ENCODE results near the gene AFAP1L2. TPM values are rescaled to one million over a fixed set of nuclear protein-coding genes. Genes with fewer than 3 reads are reported as not detected.

The AFAP1L2 gene
- total RNA-seq, 1 donor from 2014 or later = 3.9 TPM

DNA sequence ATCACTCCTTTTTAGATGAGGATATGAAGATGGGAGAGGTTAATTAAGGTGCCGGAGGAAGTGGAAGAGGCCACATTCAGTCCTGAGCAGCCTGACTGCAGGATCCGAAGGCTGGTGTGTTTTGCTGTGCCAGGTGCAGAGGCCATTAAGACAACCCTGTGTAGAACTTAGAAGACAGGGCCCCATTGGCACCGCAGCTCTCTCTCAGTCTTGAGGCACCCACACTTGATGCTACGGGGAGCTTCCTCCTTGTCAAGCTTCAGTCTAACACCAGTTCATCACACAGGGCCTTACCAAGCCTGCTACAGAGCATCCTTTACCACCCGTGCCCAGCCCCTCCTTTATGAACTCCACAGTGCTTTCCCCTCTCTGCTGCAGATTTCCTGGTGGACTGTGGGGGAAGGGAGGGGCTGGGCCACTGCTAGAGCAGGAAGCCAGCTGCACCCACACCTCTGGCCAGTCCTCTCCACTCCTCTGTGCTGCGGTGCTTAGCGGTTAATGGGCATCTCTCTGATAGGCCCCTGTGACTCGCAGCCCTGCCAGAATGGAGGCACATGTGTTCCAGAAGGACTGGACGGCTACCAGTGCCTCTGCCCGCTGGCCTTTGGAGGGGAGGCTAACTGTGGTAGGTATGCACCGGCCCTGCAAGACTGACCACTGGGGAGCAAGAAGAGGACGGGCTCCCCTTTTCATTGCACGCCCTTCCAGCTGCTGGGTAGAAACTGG lies 119.8 kb downstream of the AFAP1L2 start:
- DNase-seq (ENCODE audit: low spot score) = peak; percentile 68
- intact Hi-C loops (cut with DNase I) = no loop called here

DNA sequence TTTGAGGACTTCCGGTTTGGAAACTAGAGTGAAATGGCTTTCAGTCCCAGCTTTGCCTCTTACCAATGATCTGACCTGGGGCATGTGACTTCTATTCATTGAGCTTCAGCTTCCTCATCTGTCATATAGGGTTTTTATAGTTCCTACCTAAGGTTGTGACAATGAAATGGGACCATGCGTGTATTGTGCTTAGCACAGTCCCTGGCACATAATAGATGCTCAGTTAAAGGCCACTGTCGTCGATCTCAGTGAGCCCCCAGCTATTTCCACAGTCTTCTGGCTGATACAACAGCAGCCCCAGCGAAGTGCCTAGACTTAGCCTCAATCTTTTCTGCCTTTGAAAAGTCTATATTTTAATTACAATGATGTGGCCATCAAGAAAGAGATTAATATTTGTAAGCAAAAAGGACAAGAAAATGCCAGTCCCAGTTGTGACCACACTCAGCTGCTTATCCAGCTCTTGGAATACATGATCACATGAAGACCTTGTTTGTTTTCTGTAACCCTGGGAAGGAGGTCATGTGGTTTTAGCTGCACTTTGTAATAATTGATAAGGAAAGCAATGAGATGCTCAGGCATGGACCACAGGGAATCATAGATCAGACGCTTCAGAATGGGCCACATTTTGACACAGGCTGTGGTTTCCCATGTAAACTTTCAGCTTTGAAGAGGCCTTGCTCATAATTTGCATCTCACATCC lies 120.6 kb downstream of the AFAP1L2 start:
- peak; percentile 44 for DNase-seq (ENCODE audit: low spot score)
- intact Hi-C loops (cut with DNase I) = no loop called here

DNA sequence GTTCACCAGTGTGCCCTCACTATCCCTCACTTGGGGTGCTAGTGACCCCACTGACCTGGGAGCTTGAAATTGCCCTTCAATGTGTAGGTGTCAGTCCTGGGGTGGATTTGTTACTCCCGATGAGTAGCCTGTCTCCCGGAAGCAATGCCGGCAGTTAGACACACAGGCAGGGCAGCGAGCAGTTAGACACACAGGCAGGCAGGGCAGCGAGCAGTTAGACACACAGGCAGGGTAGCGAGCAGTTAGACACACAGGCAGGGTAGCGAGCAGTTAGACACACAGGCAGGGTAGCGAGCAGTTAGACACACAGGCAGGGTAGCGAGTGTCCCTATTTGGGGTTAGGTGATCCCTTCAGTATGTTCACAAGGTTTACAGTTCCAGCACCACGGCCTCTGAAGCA lies 121.2 kb downstream of the AFAP1L2 start:
- intact Hi-C loops (cut with DNase I) = no loop called here

DNA sequence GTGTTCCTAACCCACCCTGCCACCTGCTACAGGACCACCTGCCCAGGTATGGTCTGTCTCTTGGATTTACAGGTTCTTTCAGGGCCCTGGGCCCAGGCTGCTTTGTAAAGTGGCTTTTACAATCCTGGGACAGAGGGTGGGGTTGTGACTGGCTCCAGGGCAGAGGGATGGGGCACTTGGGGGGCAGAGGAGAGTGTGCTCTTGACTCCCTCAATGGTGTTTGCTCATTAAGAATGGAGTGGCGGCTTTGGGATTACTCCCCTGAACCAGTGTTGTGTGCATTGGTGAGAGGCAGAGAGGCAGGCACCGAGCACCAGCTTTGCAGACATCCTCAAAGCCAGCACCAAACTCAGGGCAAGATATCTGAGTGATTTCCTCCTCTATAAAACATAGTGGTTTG lies 121.8 kb downstream of the AFAP1L2 start:
- peak; percentile 54 for DNase-seq (ENCODE audit: low spot score)
- intact Hi-C loops (cut with DNase I) = no loop called here

More for the DNA sequence above, 121.2 kb downstream of the AFAP1L2 start:
- peak; percentile 57 for DNase-seq (ENCODE audit: low spot score)

DNA sequence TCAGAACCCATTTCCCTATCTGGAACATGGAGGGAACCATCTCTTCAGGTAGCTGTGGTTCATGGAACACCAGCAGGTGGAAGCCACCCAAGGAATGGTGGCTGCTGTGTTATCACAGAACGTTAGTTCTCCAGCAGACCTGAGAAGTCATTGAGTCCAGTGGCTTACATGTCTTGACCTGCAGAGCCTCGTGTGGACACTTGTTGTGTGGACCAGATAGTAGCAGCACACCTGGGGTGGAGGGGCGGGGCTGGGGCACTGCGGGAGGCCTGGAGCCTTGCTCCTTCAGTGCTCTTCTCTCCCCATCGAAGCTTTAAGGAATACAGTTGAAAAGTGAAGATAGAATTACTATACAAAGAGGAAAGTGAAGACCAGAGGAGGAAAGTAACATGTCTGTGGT lies 122.8 kb downstream of the AFAP1L2 start:
- peak; percentile 59 for DNase-seq (ENCODE audit: low spot score)
- intact Hi-C loops (cut with DNase I) = no loop called here

DNA sequence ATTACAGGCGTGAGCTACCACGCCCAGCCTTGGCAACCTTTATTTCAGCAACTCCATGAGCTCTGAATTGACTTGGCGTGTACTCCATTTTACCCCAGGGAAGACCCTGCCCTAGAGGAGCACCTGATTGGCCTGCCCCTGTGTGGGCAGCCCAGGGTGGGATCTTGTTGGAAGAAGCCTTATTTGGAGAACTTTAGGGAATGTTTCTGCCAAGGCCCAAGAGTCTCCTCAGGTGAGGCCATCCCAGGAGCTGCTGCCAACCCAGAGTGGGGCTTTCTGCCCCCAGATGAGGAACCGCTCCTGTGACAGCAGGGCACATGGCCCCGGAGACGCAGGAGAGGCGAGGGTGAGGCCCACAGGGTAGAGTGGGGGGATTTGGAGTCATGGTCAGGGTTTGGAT lies 123.3 kb downstream of the AFAP1L2 start:
- DNase-seq (ENCODE audit: low spot score) = peak; percentile 63
- intact Hi-C loops (cut with DNase I) = no loop called here

DNA sequence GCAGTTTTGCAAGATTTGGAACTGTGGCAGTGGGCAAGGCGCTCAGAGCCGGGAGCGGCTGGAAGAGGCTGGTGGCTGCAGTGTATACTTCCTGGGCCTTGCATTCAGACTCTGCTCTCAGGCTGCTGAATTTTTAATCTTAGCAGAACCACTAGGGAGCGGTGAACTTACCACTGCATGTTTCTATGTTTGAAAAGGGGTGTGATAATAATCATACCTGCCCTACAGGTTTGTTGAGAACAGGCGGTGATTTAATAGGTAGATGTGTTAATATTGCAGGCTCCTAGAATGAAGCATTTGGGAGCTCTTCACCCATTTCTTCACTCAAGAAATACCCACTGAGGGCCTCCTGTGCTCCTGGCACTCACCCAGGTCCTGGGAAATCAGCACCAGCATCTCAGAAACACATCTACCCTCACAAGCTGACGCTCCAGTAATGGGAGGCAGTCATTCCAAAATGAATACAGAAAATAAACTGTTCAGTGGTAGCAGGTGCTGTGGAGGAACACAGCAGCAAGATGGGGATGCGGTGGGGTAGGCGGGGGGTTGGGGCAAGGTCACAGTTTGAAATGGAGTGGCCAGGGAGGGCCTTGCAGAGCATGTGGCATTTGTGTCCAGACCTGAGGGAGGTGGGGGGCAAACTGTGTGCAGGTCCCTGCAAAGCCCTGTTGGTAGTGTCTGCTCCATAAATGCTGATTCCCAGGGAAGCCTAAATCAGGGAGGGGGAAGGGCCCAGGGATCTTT lies 124.2 kb downstream of the AFAP1L2 start:
- intact Hi-C loops (cut with DNase I) = no loop called here

DNA sequence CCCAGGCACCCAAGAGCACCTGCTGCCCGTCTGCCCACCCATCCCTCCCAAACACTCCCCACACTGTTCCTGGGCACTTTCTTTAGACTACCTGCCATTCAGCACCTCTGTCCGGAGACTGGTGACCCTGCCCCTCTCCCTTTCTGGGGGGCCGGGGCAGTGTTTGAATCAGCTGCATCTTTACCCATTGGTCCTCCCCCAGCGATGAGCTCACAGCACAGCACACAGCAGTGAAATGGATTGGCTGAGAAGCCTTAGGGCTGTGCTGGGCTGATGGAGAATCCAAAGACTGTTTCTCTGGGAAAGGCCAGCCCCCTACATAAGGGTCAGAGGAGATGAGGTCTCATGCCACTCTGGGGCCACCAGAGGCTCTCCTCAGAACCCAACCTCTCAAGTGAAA lies 125.0 kb downstream of the AFAP1L2 start:
- DNase-seq (ENCODE audit: low spot score) = peak; percentile 69
- intact Hi-C loops (cut with DNase I) = no loop called here

More for the DNA sequence above, 124.2 kb downstream of the AFAP1L2 start:
- DNase-seq (ENCODE audit: low spot score) = peak; percentile 36

DNA sequence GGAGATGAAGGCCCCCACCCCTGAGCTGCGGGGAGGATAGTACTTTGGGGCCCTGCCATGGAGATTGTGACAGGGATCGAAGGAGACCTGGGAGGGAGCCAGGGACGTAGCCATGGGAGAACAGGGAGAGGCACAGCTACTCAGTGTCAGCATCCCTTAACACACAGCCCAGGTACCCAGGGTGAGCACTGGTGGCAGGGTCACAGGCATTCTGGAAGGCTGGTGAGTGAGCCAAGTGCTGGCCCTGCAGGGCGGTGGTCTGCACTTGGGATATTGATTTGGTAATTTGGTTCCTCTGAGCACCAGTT lies 125.5 kb downstream of the AFAP1L2 start:
- no peak for DNase-seq (ENCODE audit: low spot score)
- intact Hi-C loops (cut with DNase I) = no loop called here

DNA sequence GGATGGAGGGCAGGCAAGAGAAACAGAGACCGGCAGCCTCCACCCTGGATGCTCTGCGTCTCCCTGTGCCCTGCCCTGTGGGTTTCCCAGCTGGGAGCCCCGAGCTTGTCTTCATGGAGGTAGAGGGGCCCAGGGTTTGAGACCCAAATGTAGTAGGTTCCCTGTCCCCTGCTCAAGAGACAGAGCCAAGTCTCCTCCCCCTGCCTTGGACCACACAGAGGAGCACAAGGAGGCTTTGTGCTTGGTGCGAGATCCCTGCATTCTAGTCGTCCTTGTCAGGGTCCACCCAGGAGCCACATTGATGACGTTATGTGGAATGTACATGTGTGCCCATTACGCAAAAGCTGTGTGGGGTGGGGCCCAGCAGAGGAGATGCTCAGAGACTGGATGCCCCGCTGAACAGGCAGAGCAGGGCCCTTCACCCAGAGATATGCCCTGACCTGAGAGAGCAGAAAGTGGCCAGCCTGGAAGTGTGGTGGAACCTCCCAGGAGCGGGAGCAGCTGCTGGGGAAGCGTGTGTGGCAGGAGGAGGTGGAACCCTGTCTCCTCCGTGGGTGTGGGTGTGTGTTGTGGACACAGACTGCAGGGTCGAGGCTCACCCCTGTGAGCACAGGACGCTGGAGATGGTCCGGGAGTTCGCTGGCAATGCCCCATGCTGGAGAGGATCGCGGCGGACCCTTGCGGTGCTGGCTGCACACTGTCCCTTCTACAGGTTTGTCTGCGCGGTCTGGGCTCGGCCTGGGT lies 126.0 kb downstream of the AFAP1L2 start:
- intact Hi-C loops (cut with DNase I) = no loop called here

DNA sequence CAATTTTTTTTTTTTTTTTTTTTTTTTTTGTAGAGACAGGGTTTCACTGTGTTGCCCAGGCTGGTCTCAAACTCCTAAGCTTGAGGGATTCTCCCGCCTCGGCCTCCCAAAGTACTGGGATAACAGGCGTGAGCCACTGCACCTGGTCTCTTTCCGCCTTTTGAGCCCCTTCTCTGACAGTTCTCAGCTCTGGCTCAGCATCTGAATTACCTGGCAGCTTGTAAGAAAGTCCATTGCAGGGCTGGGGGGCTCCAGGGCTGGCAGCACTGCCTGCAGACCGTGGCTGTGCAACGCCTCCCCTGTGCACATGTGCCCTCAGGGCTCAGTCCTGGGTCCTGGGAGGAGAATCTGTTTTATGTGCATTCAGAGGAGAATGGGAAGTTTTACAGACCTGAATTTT lies 127.6 kb downstream of the AFAP1L2 start:
- intact Hi-C loops (cut with DNase I) = no loop called here
- peak; percentile 26 for DNase-seq (ENCODE audit: low spot score)

More for the DNA sequence above, 126.0 kb downstream of the AFAP1L2 start:
- peak; percentile 72 for DNase-seq (ENCODE audit: low spot score)

DNA sequence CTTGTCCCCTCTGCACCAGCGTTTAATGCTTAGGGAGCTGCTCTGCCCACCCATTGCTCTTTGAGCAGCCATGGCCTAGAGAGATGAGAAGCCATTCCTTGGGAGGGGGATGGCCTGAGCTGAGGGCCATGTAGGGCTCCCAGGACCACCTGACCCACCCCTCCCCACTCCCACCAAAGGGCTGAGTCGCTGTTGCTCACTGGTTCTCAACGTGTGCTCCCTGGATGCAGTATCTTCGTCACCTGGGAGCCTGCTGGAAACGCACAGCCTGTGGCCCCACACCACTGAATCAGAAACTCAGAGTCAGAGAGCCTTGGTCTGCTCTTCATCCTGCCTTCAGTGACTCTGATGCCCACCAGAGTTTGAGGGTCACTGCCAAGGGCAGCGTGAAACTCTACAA lies 128.2 kb downstream of the AFAP1L2 start:
- peak; percentile 31 for DNase-seq (ENCODE audit: low spot score)
- intact Hi-C loops (cut with DNase I) = no loop called here

DNA sequence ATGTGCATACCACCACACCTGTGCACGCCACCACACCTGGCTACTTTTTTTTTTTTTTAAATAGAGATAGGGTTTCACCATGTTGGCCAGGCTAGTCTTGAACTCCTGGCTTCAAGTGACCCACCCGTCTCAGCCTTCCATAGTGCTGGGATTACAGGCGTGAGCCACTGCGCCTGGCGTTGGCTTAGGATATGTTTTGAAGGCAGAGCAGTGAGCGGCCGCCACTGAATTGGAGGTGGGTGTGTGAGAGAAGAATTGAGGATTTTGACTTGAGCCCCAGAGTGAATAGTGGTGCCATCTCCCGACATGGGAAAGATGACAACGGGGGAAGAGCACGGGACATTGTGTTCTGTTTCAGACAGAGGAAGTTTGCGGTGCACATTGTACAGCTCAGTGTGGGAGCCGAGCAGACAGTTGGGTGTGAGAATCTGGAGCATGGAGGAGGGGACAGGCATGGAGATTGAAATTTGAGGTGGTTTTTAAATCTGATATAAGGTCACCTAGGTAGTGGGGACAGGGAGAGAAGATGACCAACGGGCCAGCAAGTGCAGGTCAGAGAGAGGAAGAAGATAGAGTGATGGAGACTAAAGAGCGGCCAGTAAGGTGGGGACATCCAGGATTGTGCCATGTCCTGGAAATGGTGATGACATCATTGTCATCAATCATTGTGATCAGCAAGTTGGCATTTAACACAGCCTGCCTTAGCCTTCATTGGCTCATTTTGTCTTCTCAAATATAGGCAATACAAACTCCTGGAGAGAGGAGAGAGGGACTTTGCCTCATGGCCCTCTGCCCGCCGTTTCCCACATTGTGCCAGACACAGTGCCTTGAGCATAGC lies 129.5 kb downstream of the AFAP1L2 start:
- peak; percentile 68 for DNase-seq (ENCODE audit: low spot score)
- intact Hi-C loops (cut with DNase I) = loop anchor here (5.0 kb wide), 1 partner anchor 103 kb away; the partner anchor contains the start of gene CCDC186

DNA sequence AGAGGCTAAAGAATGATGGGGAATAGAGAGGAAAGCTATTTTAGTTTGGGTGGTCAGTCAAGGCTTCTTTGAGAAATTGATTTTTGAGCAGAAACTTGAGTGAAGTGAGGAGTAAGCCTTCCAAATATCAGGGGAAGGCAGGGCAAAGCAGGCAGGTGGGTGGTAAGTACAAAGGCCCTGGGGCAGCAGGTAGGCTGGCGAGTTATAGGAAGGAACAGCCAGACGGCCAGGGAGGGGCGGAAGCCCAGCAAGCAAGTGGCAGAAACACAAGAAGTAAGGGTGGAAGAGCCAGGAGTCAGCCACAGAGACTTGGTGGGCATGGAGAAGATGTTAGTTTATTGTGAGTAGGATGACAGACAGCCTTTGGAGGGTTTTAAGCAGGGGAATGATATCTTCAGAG lies 130.4 kb downstream of the AFAP1L2 start:
- peak; percentile 20 for DNase-seq (ENCODE audit: low spot score)
- intact Hi-C loops (cut with DNase I) = loop anchor here (5.0 kb wide), 1 partner anchor 102 kb away; the partner anchor contains the start of gene CCDC186

DNA sequence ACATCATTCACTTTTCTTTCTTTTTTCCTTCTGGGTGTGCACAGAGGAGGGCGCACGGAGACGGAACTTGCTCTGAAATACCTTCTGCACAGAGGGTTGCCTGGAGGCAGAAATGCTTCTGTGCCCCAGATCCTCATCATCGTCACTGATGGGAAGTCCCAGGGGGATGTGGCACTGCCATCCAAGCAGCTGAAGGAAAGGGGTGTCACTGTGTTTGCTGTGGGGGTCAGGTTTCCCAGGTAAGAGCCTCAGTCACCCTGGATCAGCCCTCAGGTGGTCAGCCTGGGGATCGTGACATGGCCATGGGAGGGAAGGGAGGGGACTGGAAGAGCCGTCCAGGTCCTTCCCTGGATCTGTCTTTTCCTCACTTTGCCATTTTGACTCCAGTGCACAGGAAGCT lies 131.6 kb downstream of the AFAP1L2 start:
- intact Hi-C loops (cut with DNase I) = loop anchor here (5.0 kb wide), 1 partner anchor 100 kb away; the partner anchor contains the start of gene CCDC186
- peak; percentile 17 for DNase-seq (ENCODE audit: low spot score)

DNA sequence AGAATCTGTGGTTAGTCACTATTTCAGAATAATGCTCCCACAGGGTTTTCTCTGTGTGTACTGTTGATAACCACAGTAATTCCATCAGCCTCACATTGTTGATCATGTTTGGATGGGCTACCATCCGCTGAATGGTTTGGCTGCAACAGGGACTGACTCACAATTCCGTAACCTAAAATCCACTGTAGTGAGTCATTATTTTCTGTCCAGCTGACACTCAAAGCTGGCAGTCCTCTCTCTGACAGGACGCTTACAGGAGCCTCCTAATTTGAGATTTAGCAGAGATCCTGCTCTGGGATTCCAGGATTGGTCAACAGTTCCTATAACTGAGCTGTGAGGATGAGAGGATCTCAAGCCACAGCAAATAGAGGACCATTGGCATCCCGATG lies 132.5 kb downstream of the AFAP1L2 start:
- peak; percentile 72 for DNase-seq (ENCODE audit: low spot score)
- intact Hi-C loops (cut with DNase I) = loop anchor here (5.0 kb wide), 1 partner anchor 99 kb away; the partner anchor contains the start of gene CCDC186

DNA sequence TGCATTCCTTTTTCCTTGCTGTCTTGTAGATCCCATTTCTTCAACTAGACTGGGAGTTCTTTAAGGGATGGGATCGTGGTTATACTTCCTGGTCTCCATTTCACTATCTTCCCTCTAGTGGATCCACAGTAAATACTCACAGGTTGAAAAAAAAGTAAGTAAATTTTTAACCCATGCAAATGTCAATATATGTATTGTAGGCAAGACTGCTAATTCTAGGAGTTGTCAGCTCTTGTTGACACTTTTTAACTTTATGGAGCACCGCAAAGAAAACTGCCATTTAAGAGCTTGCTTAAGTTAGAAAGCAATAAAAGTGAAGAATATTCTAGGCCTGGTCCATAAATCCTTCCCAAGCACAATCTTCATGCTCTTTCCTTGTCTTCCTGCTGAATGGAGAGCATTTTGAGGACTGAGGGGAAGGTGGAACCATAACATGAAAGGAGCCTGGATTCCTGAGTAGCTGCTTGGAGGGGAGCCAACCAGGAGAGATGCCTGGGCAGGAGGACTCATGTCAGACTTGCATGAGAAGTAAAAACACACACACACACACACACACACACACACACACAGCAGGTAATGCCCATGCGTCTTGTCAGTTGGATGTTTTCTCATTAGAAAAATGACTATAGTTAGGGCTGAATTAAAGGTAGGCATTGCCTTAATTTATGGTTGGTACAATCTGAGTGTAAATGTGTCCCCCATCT lies 133.1 kb downstream of the AFAP1L2 start:
- intact Hi-C loops (cut with DNase I) = loop anchor here (5.0 kb wide), 1 partner anchor 99 kb away; the partner anchor contains the start of gene CCDC186

DNA sequence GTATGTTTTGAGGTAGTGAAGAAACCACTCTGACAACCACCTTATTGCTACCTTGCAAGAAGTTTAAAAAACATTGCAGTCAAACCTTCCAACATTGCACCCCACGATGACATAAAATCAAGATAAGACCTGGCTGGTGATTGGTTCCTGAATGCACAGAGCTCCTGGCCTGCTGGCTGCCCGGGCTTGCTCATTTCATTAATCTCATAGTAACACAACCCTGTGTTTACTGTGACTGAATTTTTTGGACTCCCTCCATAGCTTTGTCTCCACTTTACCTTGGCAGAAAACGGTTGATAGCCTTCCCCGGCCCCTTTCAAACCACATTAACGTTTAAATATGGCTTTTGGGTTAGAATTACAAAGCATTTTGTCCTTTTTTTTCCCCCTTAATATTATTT lies 137.8 kb downstream of the AFAP1L2 start:
- intact Hi-C loops (cut with DNase I) = no loop called here

More for the DNA sequence above, 133.1 kb downstream of the AFAP1L2 start:
- peak; percentile 19 for DNase-seq (ENCODE audit: low spot score)

More for the DNA sequence above, 137.8 kb downstream of the AFAP1L2 start:
- DNase-seq (ENCODE audit: low spot score) = no peak
